Measurements from ENCODE around the gene SEMA3B. TPM values are rescaled to one million over a fixed set of nuclear protein-coding genes. Genes with fewer than 3 reads are reported as not detected.

SEMA3B gene
- total RNA-seq, 4 donors from 2014 or later = 59.5 to 423 (median 122) TPM

GRCh38 chr3:50265571-50265970 lies 3.4 kb upstream of the SEMA3B start:
- in situ Hi-C loops (cut with MboI; ENCODE audit: low pct_ligation_motif_present in 1 of 4, low pct_unique_long_range_greater_than_20kb in 1 of 4, low sequenced_read_pairs in 3 of 4) = no loop called here
- H3K36me3 ChIP-seq = no peaks in the 10 kb centered on the region
- H3K27ac ChIP-seq = peak overlapping the region; percentile 85 to 96 (median 88)
- intact Hi-C loops (cut with DNase I; ENCODE audit: low total_unique reads) = no loop called here
- H3K4me1 ChIP-seq = peaks cover 54 to 78% (median 62%) of the 10 kb centered on the region in 4 donors
- no peaks in the 10 kb centered on the region for H3K27me3 ChIP-seq
- TF ChIP-seq EP300 (IDR thresholded peaks at IDR 0.05; ENCODE audit: low read depth) (no peak), POLR2AphosphoS5 (IDR thresholded peaks at IDR 0.05) (no peak), POLR2A (IDR thresholded peaks at IDR 0.05) (no peak)
- TF ChIP-seq, protein P1, sequence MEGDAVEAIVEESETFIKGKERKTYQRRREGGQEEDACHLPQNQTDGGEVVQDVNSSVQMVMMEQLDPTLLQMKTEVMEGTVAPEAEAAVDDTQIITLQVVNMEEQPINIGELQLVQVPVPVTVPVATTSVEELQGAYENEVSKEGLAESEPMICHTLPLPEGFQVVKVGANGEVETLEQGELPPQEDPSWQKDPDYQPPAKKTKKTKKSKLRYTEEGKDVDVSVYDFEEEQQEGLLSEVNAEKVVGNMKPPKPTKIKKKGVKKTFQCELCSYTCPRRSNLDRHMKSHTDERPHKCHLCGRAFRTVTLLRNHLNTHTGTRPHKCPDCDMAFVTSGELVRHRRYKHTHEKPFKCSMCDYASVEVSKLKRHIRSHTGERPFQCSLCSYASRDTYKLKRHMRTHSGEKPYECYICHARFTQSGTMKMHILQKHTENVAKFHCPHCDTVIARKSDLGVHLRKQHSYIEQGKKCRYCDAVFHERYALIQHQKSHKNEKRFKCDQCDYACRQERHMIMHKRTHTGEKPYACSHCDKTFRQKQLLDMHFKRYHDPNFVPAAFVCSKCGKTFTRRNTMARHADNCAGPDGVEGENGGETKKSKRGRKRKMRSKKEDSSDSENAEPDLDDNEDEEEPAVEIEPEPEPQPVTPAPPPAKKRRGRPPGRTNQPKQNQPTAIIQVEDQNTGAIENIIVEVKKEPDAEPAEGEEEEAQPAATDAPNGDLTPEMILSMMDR (IDR thresholded peaks at IDR 0.05) = no peak
- H3K4me3 ChIP-seq = no peak overlapping the region
- H3K9me3 ChIP-seq = no peaks in the 10 kb centered on the region
- DNase-seq = no peak
- 45% methylated on average over 1 of the region's 1 CpG; no CpG with 5 or more reads in 1 of the 2 donors for WGBS, 2 donors (ENCODE audit: low coverage in 1 of 2)

DNA sequence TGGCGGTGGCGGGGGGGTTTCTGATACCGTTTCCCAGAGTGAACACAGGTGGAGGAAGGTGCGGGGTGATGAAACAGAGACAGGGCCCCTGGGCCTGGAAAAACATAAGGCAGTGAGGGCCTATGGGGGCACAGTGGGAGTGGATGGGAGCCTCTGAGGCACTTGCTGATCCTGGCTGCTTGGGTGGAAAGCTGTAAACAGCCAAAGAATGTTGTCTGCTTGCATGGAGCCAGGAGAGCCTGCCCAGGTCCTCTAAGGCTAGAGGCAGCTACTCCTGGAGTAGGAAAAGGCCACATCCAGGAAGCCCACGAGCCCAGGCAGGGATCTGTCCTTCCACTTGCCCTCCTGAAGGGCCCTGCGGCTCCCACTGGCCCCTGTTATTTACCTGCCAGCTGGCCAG lies 2.9 kb upstream of the SEMA3B start:
- in situ Hi-C loops (cut with MboI; ENCODE audit: low pct_ligation_motif_present in 1 of 4, low pct_unique_long_range_greater_than_20kb in 1 of 4, low sequenced_read_pairs in 3 of 4) (no loop called here), intact Hi-C loops (cut with DNase I; ENCODE audit: low total_unique reads) (no loop called here)
- no peaks in the 10 kb centered on the region for H3K9me3 ChIP-seq
- H3K27ac ChIP-seq = peak overlapping the region; percentile 85 to 96 (median 88)
- H3K4me3 ChIP-seq = no peak overlapping the region
- no peaks in the 10 kb centered on the region for H3K36me3 ChIP-seq
- TF ChIP-seq POLR2A (IDR thresholded peaks at IDR 0.05) (no peak), EP300 (IDR thresholded peaks at IDR 0.05; ENCODE audit: low read depth) (no peak), POLR2AphosphoS5 (IDR thresholded peaks at IDR 0.05) (no peak)
- TF ChIP-seq, protein P1 (IDR thresholded peaks at IDR 0.05) = no peak
- 85 to 96% methylated on average over 4 to 6 of the region's 6 CpGs for WGBS, 2 donors (ENCODE audit: low coverage in 1 of 2)
- no peaks in the 10 kb centered on the region for H3K27me3 ChIP-seq
- H3K4me1 ChIP-seq = peaks cover 51 to 75% (median 58%) of the 10 kb centered on the region in 4 donors
- no peak for DNase-seq

GRCh38 chr3:50266836-50267235 lies 2.1 kb upstream of the SEMA3B start:
- WGBS, 2 donors (ENCODE audit: low coverage in 1 of 2) = 51% methylated on average over 7 of the region's 7 CpGs; no CpG with 5 or more reads in 1 of the 2 donors
- H3K4me3 ChIP-seq = peak overlapping the region; percentile 31 to 48 (median 40)
- no peaks in the 10 kb centered on the region for H3K9me3 ChIP-seq
- H3K27ac ChIP-seq = peak overlapping the region; percentile 85 to 96 (median 88)
- intact Hi-C loops (cut with DNase I; ENCODE audit: low total_unique reads) = no loop called here
- TF ChIP-seq POLR2AphosphoS5 (IDR thresholded peaks at IDR 0.05) (no peak), EP300 (IDR thresholded peaks at IDR 0.05; ENCODE audit: low read depth) (no peak), POLR2A (IDR thresholded peaks at IDR 0.05) (no peak)
- TF ChIP-seq, protein P1 (IDR thresholded peaks at IDR 0.05) = no peak
- in situ Hi-C loops (cut with MboI; ENCODE audit: low pct_ligation_motif_present in 1 of 4, low pct_unique_long_range_greater_than_20kb in 1 of 4, low sequenced_read_pairs in 3 of 4) = no loop called here
- H3K36me3 ChIP-seq = no peaks in the 10 kb centered on the region
- no peaks in the 10 kb centered on the region for H3K27me3 ChIP-seq
- H3K4me1 ChIP-seq = peaks cover 51 to 72% (median 56%) of the 10 kb centered on the region in 4 donors
- no peak for DNase-seq

- Histone ChIP-seq H3K4me3 (peak overlapping the region; percentile 31 to 48 (median 40)), H3K36me3 (no peaks in the 10 kb centered on the region), H3K27me3 (no peaks in the 10 kb centered on the region), H3K9me3 (no peaks in the 10 kb centered on the region), H3K4me1 (peaks cover 51 to 73% (median 56%) of the 10 kb centered on the region in 4 donors), H3K27ac (peak overlapping the region; percentile 85 to 96 (median 88))
- 21% methylated on average over 9 of the region's 22 CpGs; no CpG with 5 or more reads in 1 of the 2 donors for WGBS, 2 donors (ENCODE audit: low coverage in 1 of 2)
- intact Hi-C loops (cut with DNase I; ENCODE audit: low total_unique reads) = no loop called here
- peak; percentile 79 for DNase-seq
- in situ Hi-C loops (cut with MboI; ENCODE audit: low pct_ligation_motif_present in 1 of 4, low pct_unique_long_range_greater_than_20kb in 1 of 4, low sequenced_read_pairs in 3 of 4) = no loop called here
- TF ChIP-seq POLR2A (IDR thresholded peaks at IDR 0.05) = peak; percentile 82
- TF ChIP-seq, protein P1 (IDR thresholded peaks at IDR 0.05) = no peak
- peak; percentile 72 to 89 (median 82) for TF ChIP-seq POLR2AphosphoS5 (IDR thresholded peaks at IDR 0.05)
- TF ChIP-seq EP300 (IDR thresholded peaks at IDR 0.05; ENCODE audit: low read depth) = no peak
Observed at GRCh38 chr3:50267280-50267913, 1.6 kb upstream of the SEMA3B start.
